IMR-90 (cell line): Measurements from ENCODE around the gene IGHMBP2. TPM values are rescaled to one million over a fixed set of nuclear protein-coding genes. Genes with fewer than 3 reads are reported as not detected.
A peak's percentile ranks its signal among the peaks of the same experiment; 100 is the strongest.

ENCODE experiments used
- ATAC-seq: fragments of 200-7000 bp; cut with Tn5 transposase; 2 replicates; pipeline ENCODE4 v1.9.1; 2020; ENCODE audit warnings: low read depth, mild to moderate bottlenecking, moderate library complexity
- BruUV-seq: library from RNA; stranded (reverse); fragments of 400-500 nt; replicated peaks from 2 replicates; lab custom pipeline; 2021; lab: Mats Ljungman, UMichigan
- CTCF ChIA-PET: fragments of 300-600 bp; formaldehyde crosslinking; extraction: SDS; loops from one replicate; lab custom pipeline; 2021; ENCODE audit warnings: antibody characterized with exemption; lab: Yijun Ruan, JAX
- POLR2A ChIA-PET: fragments of 300-600 bp; sonication (Branson Sonifier 250); formaldehyde crosslinking; loops from one replicate; lab custom pipeline; 2022; ENCODE audit warnings: antibody characterized with exemption; ENCODE audit not compliant: unreplicated experiment; lab: Charles Lee
- DNase-seq: peaks from one replicate; pipeline ENCODE4 v3.0.0; 2013
- H2AFZ ChIP-seq: replicated peaks from 2 replicates; pipeline ENCODE3; 2013; ENCODE audit warnings: low read length, mild to moderate bottlenecking; ENCODE audit not compliant: poor library complexity
- H2AK5ac ChIP-seq: 2 replicates; pipeline ENCODE4 v1.6.1; 2013; ENCODE audit warnings: low read depth, low read length, inconsistent platforms
- H2AK9ac ChIP-seq: replicated peaks from 2 replicates; pipeline ENCODE3; 2013; ENCODE audit warnings: mild to moderate bottlenecking, low read depth, low read length, moderate library complexity; ENCODE audit not compliant: poor library complexity
- H2BK120ac ChIP-seq: 2 replicates; pipeline ENCODE4 v1.6.1; 2013; ENCODE audit warnings: low read depth, low read length, inconsistent platforms
- H2BK15ac ChIP-seq: 3 replicates; pipeline ENCODE4 v1.6.1; 2013; ENCODE audit warnings: low read depth, low read length, inconsistent platforms
- H2BK20ac ChIP-seq: 2 replicates; pipeline ENCODE4 v1.6.1; 2013; ENCODE audit warnings: low read depth, mild to moderate bottlenecking, inconsistent platforms, low read length, moderate library complexity
- H2BK5ac ChIP-seq: 2 replicates; pipeline ENCODE4 v1.6.1; 2013; ENCODE audit warnings: mild to moderate bottlenecking, low read depth, low read length, inconsistent platforms; ENCODE audit not compliant: poor library complexity, severe bottlenecking
- H3K14ac ChIP-seq: replicated peaks from 2 replicates; pipeline ENCODE4 v1.6.1; 2013; ENCODE audit warnings: low read depth, low read length, inconsistent platforms
- H3K18ac ChIP-seq: 2 replicates; pipeline ENCODE4 v1.6.1; 2013; ENCODE audit warnings: low read depth, low read length, control low read depth
- H3K23ac ChIP-seq: 2 replicates; pipeline ENCODE4 v1.6.1; 2013; ENCODE audit warnings: low read depth, low read length, inconsistent platforms
- H3K27ac ChIP-seq: 2 replicates; pipeline ENCODE4 v1.5.1; 2013; ENCODE audit warnings: mild to moderate bottlenecking, control low read depth, low read length; ENCODE audit not compliant: insufficient read depth
- H3K27me3 ChIP-seq: 2 replicates; pipeline ENCODE4 v1.6.1; 2013; ENCODE audit warnings: low read length; ENCODE audit not compliant: control insufficient read depth, insufficient read depth
- H3K36me3 ChIP-seq: 2 replicates; pipeline ENCODE4 v1.6.1; 2013; ENCODE audit warnings: low read length, mixed read lengths; ENCODE audit not compliant: control insufficient read depth, insufficient read depth
- H3K4ac ChIP-seq: 2 replicates; pipeline ENCODE4 v1.6.1; 2013; ENCODE audit warnings: low read depth, low read length, inconsistent platforms
- H3K4me1 ChIP-seq: 2 replicates; pipeline ENCODE4 v1.6.1; 2013; ENCODE audit warnings: low read length, mixed read lengths; ENCODE audit not compliant: control insufficient read depth, insufficient read depth
- H3K4me2 ChIP-seq: 2 replicates; pipeline ENCODE4 v1.6.1; 2013; ENCODE audit warnings: low read depth, mild to moderate bottlenecking, control low read depth, low read length, moderate library complexity
- H3K4me3 ChIP-seq: 2 replicates; pipeline ENCODE4 v1.5.1; 2013; ENCODE audit warnings: low read depth, mild to moderate bottlenecking, control low read depth, low read length, moderate library complexity; ENCODE audit not compliant: insufficient read depth
- H3K56ac ChIP-seq: 2 replicates; pipeline ENCODE4 v1.6.1; 2013; ENCODE audit warnings: low read length, inconsistent platforms; ENCODE audit not compliant: insufficient read depth; ENCODE audit errors: extremely low read depth
- H3K79me1 ChIP-seq, 2 experiments: 2 replicates each; pipeline ENCODE4 v1.6.1; 2013; ENCODE audit warnings: low read length in 2 of 2, inconsistent platforms in 1 of 2, low read depth in 1 of 2
- H3K9ac ChIP-seq: 2 replicates; pipeline ENCODE4 v1.6.1; 2013; ENCODE audit warnings: low read depth, low read length, control low read depth
- H3K9me1 ChIP-seq: 2 replicates; pipeline ENCODE4 v1.6.1; 2013; ENCODE audit warnings: low read length, inconsistent platforms; ENCODE audit not compliant: insufficient read depth
- H3K9me3 ChIP-seq: 2 replicates; pipeline ENCODE4 v1.6.1; 2013; ENCODE audit warnings: low read length; ENCODE audit not compliant: control insufficient read depth, insufficient read depth
- H4K20me1 ChIP-seq: 2 replicates; pipeline ENCODE4 v1.6.1; 2013; ENCODE audit warnings: low read length, inconsistent platforms; ENCODE audit not compliant: insufficient read depth
- H4K5ac ChIP-seq: 2 replicates; pipeline ENCODE4 v1.6.1; 2013; ENCODE audit warnings: mild to moderate bottlenecking, low read depth, low read length, control low read depth
- H4K8ac ChIP-seq, 2 experiments: 2 replicates each; pipeline ENCODE4 v1.6.1; 2013; ENCODE audit warnings: low read depth in 2 of 2, low read length in 2 of 2, control low read depth in 1 of 2, inconsistent platforms in 1 of 2
- H4K91ac ChIP-seq: 2 replicates; pipeline ENCODE4 v1.6.1; 2013; ENCODE audit warnings: low read depth, low read length, inconsistent platforms; ENCODE audit not compliant: insufficient read depth
- BHLHE40 ChIP-seq: fragments of 150-350 bp; IDR thresholded peaks from 2 replicates; pipeline ENCODE4 v1.6.1; 2016; ENCODE audit warnings: mild to moderate bottlenecking, low read depth, low read length
- CEBPB ChIP-seq: IDR thresholded peaks from 2 replicates; pipeline ENCODE4 v1.6.1; 2012; ENCODE audit warnings: low read depth, low read length, improper control_type of control experiment
- CHD1 ChIP-seq: IDR thresholded peaks from 2 replicates; pipeline ENCODE4 v1.6.1; 2012; ENCODE audit warnings: low read depth, low read length, improper control_type of control experiment
- FOS ChIP-seq: fragments of 150-350 bp; IDR thresholded peaks from 2 replicates; pipeline ENCODE4 v1.6.1; 2016; ENCODE audit warnings: low read depth, low read length
- MAFK ChIP-seq: IDR thresholded peaks from 2 replicates; pipeline ENCODE4 v1.6.1; 2012; ENCODE audit warnings: low read depth, low read length, improper control_type of control experiment
- MAZ ChIP-seq: IDR thresholded peaks from 2 replicates; pipeline ENCODE4 v1.6.1; 2012; ENCODE audit warnings: low read depth, mild to moderate bottlenecking, low read length, improper control_type of control experiment, moderate library complexity, borderline replicate concordance
- MXI1 ChIP-seq: IDR thresholded peaks from 2 replicates; pipeline ENCODE4 v1.6.1; 2012; ENCODE audit warnings: low read depth, mild to moderate bottlenecking, low read length, moderate library complexity, borderline replicate concordance
- NFE2L2 ChIP-seq: fragments of 150-350 bp; IDR thresholded peaks from 2 replicates; pipeline ENCODE4 v1.6.1; 2016; ENCODE audit warnings: low read depth, mild to moderate bottlenecking, low read length
- POLR2A ChIP-seq: IDR thresholded peaks from 2 replicates; pipeline ENCODE4 v1.6.1; 2012; ENCODE audit warnings: mild to moderate bottlenecking, low read depth, low read length
- RAD21 ChIP-seq: IDR thresholded peaks from 2 replicates; pipeline ENCODE4 v1.6.1; 2012; ENCODE audit warnings: low read length, improper control_type of control experiment
- RCOR1 ChIP-seq: IDR thresholded peaks from 2 replicates; pipeline ENCODE4 v1.6.1; 2012; ENCODE audit warnings: mild to moderate bottlenecking, low read length, improper control_type of control experiment; ENCODE audit not compliant: insufficient replicate concordance
- RFX5 ChIP-seq: IDR thresholded peaks from 2 replicates; pipeline ENCODE4 v1.8.0; 2012; ENCODE audit warnings: low read depth, mild to moderate bottlenecking, low read length, moderate library complexity
- SMC3 ChIP-seq: fragments of 150-350 bp; IDR thresholded peaks from 2 replicates; pipeline ENCODE4 v1.6.1; 2016; ENCODE audit warnings: low read depth, mild to moderate bottlenecking, antibody characterized with exemption, low read length, moderate library complexity
- WGBS, 2 experiments: methylation state at CpG; one replicate each; pipeline versions ENCODE4 v1.1.5 to v1.1.7; 2013; ENCODE audit warnings: missing lambda C conversion rate in 2 of 2; ENCODE audit not compliant: insufficient read length in 1 of 2; ENCODE audit errors: extremely low coverage in 2 of 2; 5-methylcytosine and 5-hydroxymethylcytosine counted together
- dilution Hi-C: fragments of 300-500 bp; cut with HindIII; formaldehyde crosslinking; loops from one replicate; pipeline ENCODE4 v1.14.3; 2018; ENCODE audit warnings: low sequenced_read_pairs; ENCODE audit not compliant: unreplicated experiment
- in situ Hi-C: fragments of 300-500 bp; cut with MboI; formaldehyde crosslinking; loops from 3 replicates; pipeline ENCODE4 v1.14.3; 2019; ENCODE audit warnings: low sequenced_read_pairs, inconsistent platforms, mixed read lengths
- intact Hi-C: fragments of 100-400 bp; cut with micrococcal nuclease; formaldehyde crosslinking; loops from 2 replicates; pipeline ENCODE4 v1.10.0; 2022
- polyA plus RNA-seq, 3 experiments: library from polyadenylated mRNA; depleted of rRNA; stranded (reverse); fragments of >200 nt; gene quantifications; 2 replicates each; pipeline ENCODE4 v1.2.3, GENCODE V29; 2012; ENCODE audit warnings: low replicate concordance in 1 of 3
- total RNA-seq: library from RNA; depleted of rRNA; stranded (reverse); fragments of >200 nt; gene quantifications from 2 replicates; pipeline ENCODE4 v1.2.3, GENCODE V29; 2012
- TF ChIP-seq, protein P1 (sequence below): fragments of 150-350 bp; IDR thresholded peaks from 2 replicates; pipeline ENCODE4 v1.6.1; 2017; ENCODE audit warnings: mild to moderate bottlenecking, antibody characterized with exemption, low read length, low read depth
- TF ChIP-seq, protein P2 (sequence below): conservative IDR thresholded peaks from 2 replicates; pipeline ENCODE4 v1.5.1; 2012; ENCODE audit warnings: mild to moderate bottlenecking, low read depth, low read length, improper control_type of control experiment
- TF ChIP-seq, protein P3 (sequence below): fragments of 150-350 bp; IDR thresholded peaks from 2 replicates; pipeline ENCODE4 v1.6.1; 2016; ENCODE audit warnings: low read depth, mild to moderate bottlenecking, low read length, moderate library complexity, borderline replicate concordance

IGHMBP2 gene
- total and polyA plus RNA-seq, 2 of the 4 experiments (the other 2 are of a cell fraction) = 4.5 to 11.1 TPM

DNA sequence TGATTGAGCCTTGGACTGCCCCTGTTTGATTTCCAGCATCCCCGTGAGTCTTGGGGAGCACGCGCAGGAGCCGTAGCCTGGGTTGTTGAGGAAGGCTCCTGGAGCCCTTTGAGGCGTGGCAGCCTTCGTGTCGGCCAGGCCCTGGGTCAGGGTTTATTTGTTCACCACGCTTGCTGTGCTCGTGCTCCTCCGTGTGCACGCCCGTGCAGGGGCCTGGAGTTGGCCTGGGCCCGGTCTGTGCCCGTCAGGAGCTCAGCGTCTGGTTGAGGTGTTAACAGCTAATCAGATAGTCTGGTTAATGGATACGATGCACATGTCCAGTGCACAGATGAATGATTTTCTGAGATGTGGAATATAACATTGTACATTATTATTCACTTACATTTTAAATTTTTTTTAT is 8.0 kb downstream of the IGHMBP2 start:
- H2AK9ac ChIP-seq = peak overlapping the region; percentile 13
- WGBS, 2 experiments = 99% methylated on average over 12 of the region's 16 CpGs; no CpG with 5 or more reads in 1 of the 2 experiments
- no peak for TF ChIP-seq MAFK
- no peak for TF ChIP-seq NFE2L2
- TF ChIP-seq, protein P1, sequence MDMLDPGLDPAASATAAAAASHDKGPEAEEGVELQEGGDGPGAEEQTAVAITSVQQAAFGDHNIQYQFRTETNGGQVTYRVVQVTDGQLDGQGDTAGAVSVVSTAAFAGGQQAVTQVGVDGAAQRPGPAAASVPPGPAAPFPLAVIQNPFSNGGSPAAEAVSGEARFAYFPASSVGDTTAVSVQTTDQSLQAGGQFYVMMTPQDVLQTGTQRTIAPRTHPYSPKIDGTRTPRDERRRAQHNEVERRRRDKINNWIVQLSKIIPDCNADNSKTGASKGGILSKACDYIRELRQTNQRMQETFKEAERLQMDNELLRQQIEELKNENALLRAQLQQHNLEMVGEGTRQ = no peak
- TF ChIP-seq, protein P2, sequence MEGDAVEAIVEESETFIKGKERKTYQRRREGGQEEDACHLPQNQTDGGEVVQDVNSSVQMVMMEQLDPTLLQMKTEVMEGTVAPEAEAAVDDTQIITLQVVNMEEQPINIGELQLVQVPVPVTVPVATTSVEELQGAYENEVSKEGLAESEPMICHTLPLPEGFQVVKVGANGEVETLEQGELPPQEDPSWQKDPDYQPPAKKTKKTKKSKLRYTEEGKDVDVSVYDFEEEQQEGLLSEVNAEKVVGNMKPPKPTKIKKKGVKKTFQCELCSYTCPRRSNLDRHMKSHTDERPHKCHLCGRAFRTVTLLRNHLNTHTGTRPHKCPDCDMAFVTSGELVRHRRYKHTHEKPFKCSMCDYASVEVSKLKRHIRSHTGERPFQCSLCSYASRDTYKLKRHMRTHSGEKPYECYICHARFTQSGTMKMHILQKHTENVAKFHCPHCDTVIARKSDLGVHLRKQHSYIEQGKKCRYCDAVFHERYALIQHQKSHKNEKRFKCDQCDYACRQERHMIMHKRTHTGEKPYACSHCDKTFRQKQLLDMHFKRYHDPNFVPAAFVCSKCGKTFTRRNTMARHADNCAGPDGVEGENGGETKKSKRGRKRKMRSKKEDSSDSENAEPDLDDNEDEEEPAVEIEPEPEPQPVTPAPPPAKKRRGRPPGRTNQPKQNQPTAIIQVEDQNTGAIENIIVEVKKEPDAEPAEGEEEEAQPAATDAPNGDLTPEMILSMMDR = no peak
- no peak for TF ChIP-seq POLR2A
- no peak for TF ChIP-seq FOS
- no peak for TF ChIP-seq CEBPB
- no peak for TF ChIP-seq SMC3
- TF ChIP-seq MAZ = no peak
- TF ChIP-seq, protein P3, sequence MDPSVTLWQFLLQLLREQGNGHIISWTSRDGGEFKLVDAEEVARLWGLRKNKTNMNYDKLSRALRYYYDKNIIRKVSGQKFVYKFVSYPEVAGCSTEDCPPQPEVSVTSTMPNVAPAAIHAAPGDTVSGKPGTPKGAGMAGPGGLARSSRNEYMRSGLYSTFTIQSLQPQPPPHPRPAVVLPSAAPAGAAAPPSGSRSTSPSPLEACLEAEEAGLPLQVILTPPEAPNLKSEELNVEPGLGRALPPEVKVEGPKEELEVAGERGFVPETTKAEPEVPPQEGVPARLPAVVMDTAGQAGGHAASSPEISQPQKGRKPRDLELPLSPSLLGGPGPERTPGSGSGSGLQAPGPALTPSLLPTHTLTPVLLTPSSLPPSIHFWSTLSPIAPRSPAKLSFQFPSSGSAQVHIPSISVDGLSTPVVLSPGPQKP = no peak
- TF ChIP-seq RAD21 = no peak
- TF ChIP-seq CHD1 = no peak
- TF ChIP-seq RFX5 = no peak
- no peak for TF ChIP-seq BHLHE40
- no peak for TF ChIP-seq RCOR1
- TF ChIP-seq MXI1 = no peak
- peaks cover 60% of the 10 kb centered on the region for H3K36me3 ChIP-seq
- H3K23ac ChIP-seq = no peak overlapping the region
- H3K9ac ChIP-seq = no peak overlapping the region
- ATAC-seq (no peak), DNase-seq (no peak)
- POLR2A ChIA-PET = no interaction called here
- no peaks in the 10 kb centered on the region for H3K9me3 ChIP-seq
- H4K8ac ChIP-seq = no peak overlapping the region
- H3K4me2 ChIP-seq = no peak overlapping the region
- H2BK5ac ChIP-seq = no peak overlapping the region
- H3K9me1 ChIP-seq = no peaks in the 10 kb centered on the region
- dilution Hi-C loops = no loop called here
- no peak overlapping the region for H2BK15ac ChIP-seq
- H3K4me1 ChIP-seq = 0 out of 2 replicates have a peak, but pooled peaks cover 3% of the 10 kb centered on the region
- H2AFZ ChIP-seq = no peak overlapping the region
- no TSS peak for BruUV-seq
- no peak overlapping the region for H4K91ac ChIP-seq
- CTCF ChIA-PET = no interaction called here
- no peak overlapping the region for H3K56ac ChIP-seq
- no peak overlapping the region for H4K5ac ChIP-seq
- no peak overlapping the region for H2BK120ac ChIP-seq
- peaks cover 11 to 17% of the 10 kb centered on the region in 2 experiments for H3K79me1 ChIP-seq
- no peak overlapping the region for H2BK20ac ChIP-seq
- H3K27ac ChIP-seq = no peak overlapping the region
- H3K18ac ChIP-seq = no peak overlapping the region
- H4K20me1 ChIP-seq = no peaks in the 10 kb centered on the region
- H3K14ac ChIP-seq = no peak overlapping the region
- H2AK5ac ChIP-seq = no peak overlapping the region
- H3K4me3 ChIP-seq = no peak overlapping the region
- no peaks in the 10 kb centered on the region for H3K27me3 ChIP-seq
- H3K4ac ChIP-seq = no peak overlapping the region
- intact Hi-C loops = no loop called here
- in situ Hi-C loops = no loop called here
